Colonic mucosa (tissue), 4 donors: Measurements from ENCODE around the gene CD27. TPM values are rescaled to one million over a fixed set of nuclear protein-coding genes. Genes with fewer than 3 reads are reported as not detected.

Experiments
- DNase-seq: peaks from one replicate; pipeline ENCODE4 v3.0.0-alpha.2; 2020
- H3K27ac ChIP-seq: fragments of 200-600 bp; one replicate; pipeline ENCODE4 v1.8.0; 2021
- H3K27me3 ChIP-seq: fragments of 200-600 bp; one replicate; pipeline ENCODE4 v1.8.0; 2021
- H3K36me3 ChIP-seq: fragments of 200-600 bp; one replicate; pipeline ENCODE4 v1.8.0; 2021
- H3K4me1 ChIP-seq: fragments of 200-600 bp; one replicate; pipeline ENCODE4 v1.8.0; 2021; ENCODE audit warnings: mild to moderate bottlenecking
- H3K4me3 ChIP-seq: fragments of 200-600 bp; one replicate; pipeline ENCODE4 v1.8.0; 2021
- H3K9ac ChIP-seq, 2 donors: one replicate each; pipeline ENCODE4 v1.7.0; 2013; ENCODE audit warnings: control low read depth in 2 of 2, low read depth in 2 of 2, low read length in 2 of 2
- H3K9me3 ChIP-seq: fragments of 200-600 bp; one replicate; pipeline ENCODE4 v1.8.0; 2021
- intact Hi-C: fragments of 100-400 bp; cut with DNase I; formaldehyde crosslinking; loops from one replicate; pipeline ENCODE4 v1.14.1; 2022
- total RNA-seq, 2 donors: library from RNA; stranded (reverse); fragmentation: NEBNext Ultra II Directional in 1 of 2; extraction: Animal tissue kit (Norgen Biotek cat#: 25700) in 1 of 2; gene quantifications; one replicate each; pipeline ENCODE4 v1.2.1, GENCODE V29; 2021
- TF ChIP-seq, protein P1 (sequence below): fragments of 200-600 bp; IDR thresholded peaks from one replicate; pipeline ENCODE4 v1.8.0; 2022; ENCODE audit warnings: antibody characterized with exemption, mild to moderate bottlenecking
- donor health status: healthy.
- donor health status: DM: no; HTN: no; CAD: no.
- donor health status: DM: no; HTN: no; CAD: no.

CD27 gene
- total RNA-seq = 1 to 10 TPM; 1.9 to 2.4 TPM

GRCh38 chr12:6444704-6445688 is at the start of gene CD27:
TSS of gene CD27 (plus strand) at chr12:6444955. CDS start at chr12:6445096, 141 bp downstream.
- Histone ChIP-seq H3K4me1 (peaks cover 1% of the 10 kb centered on the region), H3K9ac (peak within 1 kb of the TSS; percentile 33 to 46), H3K27ac (peak within 1 kb of the TSS; percentile 53), H3K36me3 (no peaks in the 10 kb centered on the region), H3K9me3 (no peaks in the 10 kb centered on the region), H3K27me3 (no peaks in the 10 kb centered on the region), H3K4me3 (peak within 1 kb of the TSS; percentile 19)
- intact Hi-C loops = no loop called here
- TF ChIP-seq, protein P1, sequence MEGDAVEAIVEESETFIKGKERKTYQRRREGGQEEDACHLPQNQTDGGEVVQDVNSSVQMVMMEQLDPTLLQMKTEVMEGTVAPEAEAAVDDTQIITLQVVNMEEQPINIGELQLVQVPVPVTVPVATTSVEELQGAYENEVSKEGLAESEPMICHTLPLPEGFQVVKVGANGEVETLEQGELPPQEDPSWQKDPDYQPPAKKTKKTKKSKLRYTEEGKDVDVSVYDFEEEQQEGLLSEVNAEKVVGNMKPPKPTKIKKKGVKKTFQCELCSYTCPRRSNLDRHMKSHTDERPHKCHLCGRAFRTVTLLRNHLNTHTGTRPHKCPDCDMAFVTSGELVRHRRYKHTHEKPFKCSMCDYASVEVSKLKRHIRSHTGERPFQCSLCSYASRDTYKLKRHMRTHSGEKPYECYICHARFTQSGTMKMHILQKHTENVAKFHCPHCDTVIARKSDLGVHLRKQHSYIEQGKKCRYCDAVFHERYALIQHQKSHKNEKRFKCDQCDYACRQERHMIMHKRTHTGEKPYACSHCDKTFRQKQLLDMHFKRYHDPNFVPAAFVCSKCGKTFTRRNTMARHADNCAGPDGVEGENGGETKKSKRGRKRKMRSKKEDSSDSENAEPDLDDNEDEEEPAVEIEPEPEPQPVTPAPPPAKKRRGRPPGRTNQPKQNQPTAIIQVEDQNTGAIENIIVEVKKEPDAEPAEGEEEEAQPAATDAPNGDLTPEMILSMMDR = no peak
- no peak for DNase-seq

DNA sequence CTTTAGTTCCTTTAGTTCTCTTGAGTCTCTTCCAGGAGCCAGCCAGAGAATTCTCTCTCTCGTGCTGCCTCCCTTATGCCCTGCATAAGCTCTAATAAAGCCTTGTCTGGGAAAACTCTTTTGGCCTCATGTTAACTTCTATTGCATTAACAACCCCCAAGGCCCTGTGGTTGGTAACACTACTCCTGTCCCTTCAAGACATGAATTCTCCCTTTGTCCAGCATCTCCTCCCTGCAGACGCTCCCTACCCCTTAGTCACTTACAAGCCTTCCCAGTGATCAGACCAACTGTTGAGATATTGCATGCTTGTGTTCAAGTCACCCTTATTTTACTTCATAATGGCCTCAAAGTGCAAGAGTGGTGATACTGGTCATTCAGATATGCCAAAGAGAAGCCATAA is 48.7 kb upstream of the CD27 start:
- Histone ChIP-seq H3K4me3 (no peak overlapping the region), H3K27ac (no peak overlapping the region), H3K4me1 (peaks cover 9% of the 10 kb centered on the region), H3K9ac (no peak overlapping the region), H3K36me3 (no peaks in the 10 kb centered on the region), H3K9me3 (no peaks in the 10 kb centered on the region), H3K27me3 (no peaks in the 10 kb centered on the region)
- intact Hi-C loops = no loop called here
- TF ChIP-seq, protein P1 = no peak
- DNase-seq = no peak

GRCh38 chr12:6399884-6400644 is 44.7 kb upstream of the CD27 start:
- Histone ChIP-seq H3K4me3 (no peak overlapping the region), H3K27me3 (no peaks in the 10 kb centered on the region), H3K27ac (peak overlapping the region; percentile 84), H3K9me3 (no peaks in the 10 kb centered on the region), H3K9ac (peak overlapping the region in 1 of 2 donors; percentile 40), H3K36me3 (no peaks in the 10 kb centered on the region), H3K4me1 (no peaks in the 10 kb centered on the region)
- TF ChIP-seq, protein P1 = no peak
- peak; percentile 53 for DNase-seq
- intact Hi-C loops = no loop called here

DNA sequence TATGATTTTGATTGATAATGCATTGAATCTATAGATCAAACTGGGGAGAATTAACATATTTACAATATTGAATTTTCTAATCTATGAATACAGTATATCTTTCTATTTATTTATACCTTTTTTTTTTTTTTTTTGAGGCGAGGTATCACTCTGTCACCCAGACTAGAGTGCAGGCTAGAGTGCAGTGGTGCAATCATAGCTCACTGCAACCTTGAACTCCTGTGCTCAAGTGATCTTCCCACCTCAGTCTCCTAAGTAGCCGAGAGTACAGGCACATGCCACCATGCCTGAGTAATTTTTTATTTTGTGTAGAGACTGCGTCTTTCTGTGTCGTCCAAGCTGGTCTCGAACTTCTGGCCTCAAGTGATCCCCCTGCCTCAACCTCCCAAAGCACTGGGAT is 40.4 kb upstream of the CD27 start:
- no peaks in the 10 kb centered on the region for H3K4me1 ChIP-seq
- H3K27ac ChIP-seq = no peak overlapping the region
- no peaks in the 10 kb centered on the region for H3K27me3 ChIP-seq
- no peak overlapping the region for H3K4me3 ChIP-seq
- no peak overlapping the region for H3K9ac ChIP-seq
- TF ChIP-seq, protein P1 = no peak
- H3K9me3 ChIP-seq = no peaks in the 10 kb centered on the region
- intact Hi-C loops = no loop called here
- no peak for DNase-seq
- H3K36me3 ChIP-seq = no peaks in the 10 kb centered on the region

GRCh38 chr12:6405963-6406362 is 38.8 kb upstream of the CD27 start:
- Histone ChIP-seq H3K9me3 (no peaks in the 10 kb centered on the region), H3K27me3 (no peaks in the 10 kb centered on the region), H3K36me3 (no peaks in the 10 kb centered on the region), H3K4me1 (no peaks in the 10 kb centered on the region), H3K27ac (no peak overlapping the region), H3K9ac (no peak overlapping the region), H3K4me3 (no peak overlapping the region)
- TF ChIP-seq, protein P1 = no peak
- no peak for DNase-seq
- intact Hi-C loops = no loop called here
